Mucosa of rectum (tissue), 2 donors: ENCODE measurements around the gene TBX1.

Source experiments
- H3K27ac ChIP-seq, 2 donors: one replicate each; pipeline ENCODE4 v1.7.0; 2013; ENCODE audit warnings: inconsistent platforms in 2 of 2, low read depth in 2 of 2, low read length in 2 of 2
- H3K27me3 ChIP-seq, 2 donors: one replicate each; pipeline ENCODE4 v1.7.0; 2013; ENCODE audit warnings: low read length in 2 of 2; ENCODE audit not compliant: control insufficient read depth in 2 of 2, insufficient read depth in 2 of 2
- H3K36me3 ChIP-seq, 2 donors: one replicate each; pipeline ENCODE4 v1.7.0; 2013; ENCODE audit warnings: low read length in 2 of 2; ENCODE audit not compliant: control insufficient read depth in 2 of 2, insufficient read depth in 2 of 2
- H3K4me1 ChIP-seq, 2 donors: one replicate each; pipeline ENCODE4 v1.7.0; 2013; ENCODE audit warnings: low read length in 2 of 2, mild to moderate bottlenecking in 1 of 2; ENCODE audit not compliant: control insufficient read depth in 2 of 2, insufficient read depth in 2 of 2
- H3K4me3 ChIP-seq, 2 donors: one replicate each; pipeline ENCODE4 v1.7.0; 2013; ENCODE audit warnings: low read length in 2 of 2
- H3K9ac ChIP-seq, 2 donors: one replicate each; pipeline ENCODE4 v1.7.0; 2013; ENCODE audit warnings: low read length in 2 of 2, low read depth in 1 of 2, mild to moderate bottlenecking in 1 of 2
- H3K9me3 ChIP-seq, 2 donors: one replicate each; pipeline ENCODE4 v1.7.0; 2013; ENCODE audit warnings: low read length in 2 of 2; ENCODE audit not compliant: control insufficient read depth in 2 of 2
- donor health status: healthy.
- donor health status: Normal muscosa, but diverticular disease.

Gene TBX1

GRCh38 chr22:19753996-19754700 lies 6.4 kb upstream of the TBX1 start:
- peaks cover 44 to 52% of the 10 kb centered on the region in 2 donors for H3K27me3 ChIP-seq
- H3K4me1 ChIP-seq, result peaks cover 0 to 4% of the 10 kb centered on the region in 2 donors

GRCh38 chr22:19754701-19755144 lies 5.9 kb upstream of the TBX1 start:
- peaks cover 0 to 4% of the 10 kb centered on the region in 2 donors for H3K4me1 ChIP-seq
- H3K9ac ChIP-seq, result no peak overlapping the region
- no peaks in the 10 kb centered on the region for H3K36me3 ChIP-seq
- H3K27ac ChIP-seq, result no peak overlapping the region
- no peaks in the 10 kb centered on the region for H3K9me3 ChIP-seq
- no peak overlapping the region for H3K4me3 ChIP-seq
- peaks cover 47 to 57% of the 10 kb centered on the region in 2 donors for H3K27me3 ChIP-seq

More at GRCh38 chr22:19753996-19754700, 6.4 kb upstream of the TBX1 start:
- Histone ChIP-seq H3K36me3 (no peaks in the 10 kb centered on the region), H3K9me3 (no peaks in the 10 kb centered on the region), H3K9ac (no peak overlapping the region), H3K27ac (no peak overlapping the region), H3K4me3 (no peak overlapping the region)

GRCh38 chr22:19755145-19755710 lies 5.3 kb upstream of the TBX1 start:
- Histone ChIP-seq H3K4me3 (no peak overlapping the region), H3K27me3 (peaks cover 49 to 61% of the 10 kb centered on the region in 2 donors), H3K9ac (no peak overlapping the region)

GRCh38 chr22:19755722-19756287 lies 4.8 kb upstream of the TBX1 start:
- Histone ChIP-seq H3K9me3 (no peaks in the 10 kb centered on the region), H3K27ac (no peak overlapping the region), H3K9ac (no peak overlapping the region), H3K36me3 (no peaks in the 10 kb centered on the region), H3K4me3 (no peak overlapping the region), H3K4me1 (peaks cover 0 to 4% of the 10 kb centered on the region in 2 donors), H3K27me3 (peaks cover 49 to 60% of the 10 kb centered on the region in 2 donors)

More at GRCh38 chr22:19755145-19755710, 5.3 kb upstream of the TBX1 start:
- Histone ChIP-seq H3K9me3 (no peaks in the 10 kb centered on the region), H3K4me1 (peaks cover 0 to 4% of the 10 kb centered on the region in 2 donors), H3K27ac (no peak overlapping the region), H3K36me3 (no peaks in the 10 kb centered on the region)

- Histone ChIP-seq H3K36me3 (no peaks in the 10 kb centered on the region), H3K27me3 (peaks cover 53 to 58% of the 10 kb centered on the region in 2 donors), H3K9me3 (no peaks in the 10 kb centered on the region), H3K9ac (no peak overlapping the region), H3K4me3 (peak overlapping the region in 1 of 2 donors; percentile 41), H3K27ac (no peak overlapping the region), H3K4me1 (peaks cover 0 to 4% of the 10 kb centered on the region in 2 donors)
These were observed 4.1 kb upstream of the TBX1 start for GRCh38 chr22:19756288-19757128.

GRCh38 chr22:19757140-19757984 lies 3.2 kb upstream of the TBX1 start:
- Histone ChIP-seq H3K9me3 (no peaks in the 10 kb centered on the region), H3K9ac (no peak overlapping the region), H3K27me3 (peaks cover 61 to 63% of the 10 kb centered on the region in 2 donors), H3K4me1 (peaks cover 0 to 4% of the 10 kb centered on the region in 2 donors), H3K36me3 (no peaks in the 10 kb centered on the region), H3K4me3 (peak overlapping the region in 1 of 2 donors; percentile 41), H3K27ac (no peak overlapping the region)

GRCh38 chr22:19757985-19758895 lies 2.3 kb upstream of the TBX1 start:
- no peaks in the 10 kb centered on the region for H3K36me3 ChIP-seq
- H3K9me3 ChIP-seq, result no peaks in the 10 kb centered on the region
- no peak overlapping the region for H3K27ac ChIP-seq
- no peak overlapping the region for H3K9ac ChIP-seq
- peaks cover 68% of the 10 kb centered on the region in 2 donors for H3K27me3 ChIP-seq
- no peak overlapping the region for H3K4me3 ChIP-seq
- H3K4me1 ChIP-seq, result peaks cover 0 to 4% of the 10 kb centered on the region in 2 donors

GRCh38 chr22:19758896-19759426 lies 1.6 kb upstream of the TBX1 start:
- H3K36me3 ChIP-seq, result no peaks in the 10 kb centered on the region
- no peaks in the 10 kb centered on the region for H3K9me3 ChIP-seq
- H3K27me3 ChIP-seq, result peaks cover 67 to 68% of the 10 kb centered on the region in 2 donors
- peaks cover 0 to 4% of the 10 kb centered on the region in 2 donors for H3K4me1 ChIP-seq
- H3K4me3 ChIP-seq, result no peak overlapping the region
- no peak overlapping the region for H3K9ac ChIP-seq
- no peak overlapping the region for H3K27ac ChIP-seq
